ENCODE measurements around the gene CTDSP1.

DNA sequence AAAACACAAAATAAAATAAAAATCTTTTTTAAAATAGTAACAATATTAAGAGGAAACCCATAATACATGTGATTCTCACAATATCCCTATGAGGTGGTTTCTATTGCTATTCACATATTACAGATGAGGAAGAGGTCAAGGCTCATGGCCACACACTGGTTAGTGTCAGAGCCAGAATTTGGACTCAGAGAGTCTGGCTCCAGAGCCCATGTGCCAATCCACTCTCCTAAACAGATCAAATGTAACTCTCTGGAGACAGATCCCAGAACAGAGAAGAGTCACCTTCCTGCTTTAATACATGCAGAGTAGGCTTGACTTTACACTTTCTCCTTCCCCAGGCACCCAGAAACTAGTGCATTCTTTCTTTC lies 27.7 kb upstream of the CTDSP1 start:
- TF ChIP-seq, protein P1, sequence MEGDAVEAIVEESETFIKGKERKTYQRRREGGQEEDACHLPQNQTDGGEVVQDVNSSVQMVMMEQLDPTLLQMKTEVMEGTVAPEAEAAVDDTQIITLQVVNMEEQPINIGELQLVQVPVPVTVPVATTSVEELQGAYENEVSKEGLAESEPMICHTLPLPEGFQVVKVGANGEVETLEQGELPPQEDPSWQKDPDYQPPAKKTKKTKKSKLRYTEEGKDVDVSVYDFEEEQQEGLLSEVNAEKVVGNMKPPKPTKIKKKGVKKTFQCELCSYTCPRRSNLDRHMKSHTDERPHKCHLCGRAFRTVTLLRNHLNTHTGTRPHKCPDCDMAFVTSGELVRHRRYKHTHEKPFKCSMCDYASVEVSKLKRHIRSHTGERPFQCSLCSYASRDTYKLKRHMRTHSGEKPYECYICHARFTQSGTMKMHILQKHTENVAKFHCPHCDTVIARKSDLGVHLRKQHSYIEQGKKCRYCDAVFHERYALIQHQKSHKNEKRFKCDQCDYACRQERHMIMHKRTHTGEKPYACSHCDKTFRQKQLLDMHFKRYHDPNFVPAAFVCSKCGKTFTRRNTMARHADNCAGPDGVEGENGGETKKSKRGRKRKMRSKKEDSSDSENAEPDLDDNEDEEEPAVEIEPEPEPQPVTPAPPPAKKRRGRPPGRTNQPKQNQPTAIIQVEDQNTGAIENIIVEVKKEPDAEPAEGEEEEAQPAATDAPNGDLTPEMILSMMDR (IDR thresholded peaks at IDR 0.05) = no peak
- TF ChIP-seq POLR2A (IDR thresholded peaks at IDR 0.05) = no peak

Measured in heart left ventricle (tissue), 13 donors.